ENCODE measurements around the gene OGDH. TPM values are rescaled to one million over a fixed set of nuclear protein-coding genes. Genes with fewer than 3 reads are reported as not detected.
A peak's percentile ranks its signal among the peaks of the same experiment; 100 is the strongest.
"Not testable (repeated sequence)": the region's sequence is repeated elsewhere in the genome, so short reads cannot be mapped to it uniquely, and the experiment has no call there.

OGDH gene
- total and polyA plus RNA-seq, 9 donors, result 42.9 to 69.3 (median 59.8) TPM

DNA sequence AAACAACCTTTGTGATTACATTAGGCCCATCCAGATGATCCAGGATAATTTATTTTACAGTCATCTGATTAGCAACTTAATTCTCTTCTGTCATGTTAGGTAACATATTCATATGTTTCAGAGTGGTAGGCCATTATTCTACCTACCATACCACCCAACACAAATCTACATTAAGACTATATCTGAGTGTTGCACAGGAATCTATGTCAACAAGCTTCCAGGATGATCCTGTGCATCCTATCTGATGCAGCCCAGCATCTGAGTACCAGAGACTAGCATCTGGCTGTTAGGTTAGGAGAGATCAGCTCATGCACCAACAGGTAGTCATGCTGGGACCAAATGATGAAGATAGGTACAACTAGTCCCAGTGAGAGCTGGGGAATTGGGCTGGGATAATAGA lies 31.4 kb upstream of the OGDH start:
- Histone ChIP-seq H3K9me3 (replicated peaks; ENCODE audit: control insufficient read depth, low read depth, low read length) (no peaks in the 10 kb centered on the region), H3K27ac (ENCODE audit: low read length) (no peak overlapping the region), H3K4me1 (ENCODE audit: control insufficient read depth, insufficient read depth, low read length) (peaks cover 20% of the 10 kb centered on the region), H3K36me3 (ENCODE audit: control insufficient read depth, insufficient read depth, low read length) (peaks cover 64% of the 10 kb centered on the region), H3K27me3 (ENCODE audit: control insufficient read depth, insufficient read depth, low read length) (no peaks in the 10 kb centered on the region), H3K4me3 (ENCODE audit: low read length) (no peak overlapping the region)
- no peak for DNase-seq

DNA sequence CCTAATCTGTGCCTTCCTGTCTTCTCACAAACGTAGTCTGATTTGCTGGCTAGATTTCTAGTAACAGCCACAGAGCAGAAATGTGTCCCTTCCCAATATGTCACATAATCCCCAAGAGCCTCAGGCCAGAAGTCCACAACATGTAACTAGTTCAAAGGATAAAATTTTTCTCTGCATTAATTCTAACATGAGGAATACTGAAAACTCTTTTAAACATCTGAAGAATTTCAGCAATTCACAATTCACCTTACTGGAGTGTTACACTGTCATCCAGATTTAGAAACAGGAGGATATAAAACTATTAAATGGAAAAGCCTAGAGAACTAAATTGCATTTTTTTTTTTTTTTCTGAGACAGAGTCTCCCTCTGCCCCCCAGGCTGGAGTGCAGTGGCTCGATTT lies 30.2 kb upstream of the OGDH start:
- Histone ChIP-seq H3K27ac (ENCODE audit: low read length) (no peak overlapping the region), H3K4me1 (ENCODE audit: control insufficient read depth, insufficient read depth, low read length) (peaks cover 30% of the 10 kb centered on the region), H3K4me3 (ENCODE audit: low read length) (no peak overlapping the region), H3K9me3 (replicated peaks; ENCODE audit: control insufficient read depth, low read depth, low read length) (no peaks in the 10 kb centered on the region), H3K36me3 (ENCODE audit: control insufficient read depth, insufficient read depth, low read length) (peaks cover 59% of the 10 kb centered on the region), H3K27me3 (ENCODE audit: control insufficient read depth, insufficient read depth, low read length) (no peaks in the 10 kb centered on the region)
- no peak for DNase-seq
- no CpG with 5 or more reads among the region's 2 CpGs for WGBS (ENCODE audit: insufficient coverage)

DNA sequence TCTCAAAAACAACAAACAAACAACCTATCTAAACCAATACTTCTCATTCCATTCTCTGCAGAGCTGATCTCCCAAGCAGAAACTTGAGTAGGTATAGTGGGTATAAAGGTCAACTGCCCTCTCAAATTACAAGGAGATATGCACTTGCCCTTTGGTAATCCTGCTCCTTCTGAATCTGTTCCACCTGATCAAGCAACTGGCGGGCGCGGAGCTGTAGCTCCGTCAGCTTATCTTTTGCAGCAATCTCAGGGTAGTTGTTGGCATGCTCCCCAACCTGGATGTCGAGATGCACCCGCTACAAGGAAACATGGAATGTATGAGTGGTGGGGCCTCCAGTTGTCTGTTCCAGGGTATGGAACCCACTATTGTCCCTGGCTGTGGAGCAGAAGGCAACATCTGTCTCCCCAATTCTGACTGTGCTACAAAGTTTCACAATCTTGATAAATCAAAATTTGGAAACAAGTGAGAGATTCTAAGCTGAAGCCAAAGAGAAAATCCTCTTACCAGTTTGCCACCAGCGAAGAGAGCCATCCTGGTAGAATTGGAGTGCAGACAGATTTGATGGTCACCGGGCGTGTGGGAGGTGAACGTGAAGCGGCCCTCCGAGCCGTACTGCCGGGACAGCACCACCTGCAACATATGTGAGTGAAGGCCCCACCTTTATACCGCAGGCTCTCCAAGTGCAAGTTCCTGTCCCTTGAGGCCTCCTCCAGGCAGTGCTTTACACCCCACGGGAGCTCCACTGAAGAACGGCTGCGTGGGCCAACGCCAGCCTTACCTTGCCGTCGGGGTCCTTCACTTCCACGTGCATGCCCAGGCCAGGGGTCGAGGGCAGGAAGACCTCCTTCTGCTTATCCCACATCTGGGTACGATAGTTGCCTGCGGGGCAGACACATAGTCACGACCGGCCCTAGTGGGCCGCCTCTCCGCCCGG lies 25.2 kb upstream of the OGDH start:
- H3K9me3 ChIP-seq (replicated peaks; ENCODE audit: control insufficient read depth, low read depth, low read length), result no peaks in the 10 kb centered on the region
- peaks cover 32% of the 10 kb centered on the region for H3K36me3 ChIP-seq (ENCODE audit: control insufficient read depth, insufficient read depth, low read length)
- H3K4me1 ChIP-seq (ENCODE audit: control insufficient read depth, insufficient read depth, low read length), result peaks cover 19% of the 10 kb centered on the region
- peak overlapping the region; percentile 89 for H3K27ac ChIP-seq (ENCODE audit: low read length)
- peak overlapping the region; percentile 95 for H3K4me3 ChIP-seq (ENCODE audit: low read length)
- H3K27me3 ChIP-seq (ENCODE audit: control insufficient read depth, insufficient read depth, low read length), result no peaks in the 10 kb centered on the region
- WGBS (ENCODE audit: insufficient coverage), result 14% methylated on average over 27 of the region's 30 CpGs
- peak; percentile 38 for DNase-seq

DNA sequence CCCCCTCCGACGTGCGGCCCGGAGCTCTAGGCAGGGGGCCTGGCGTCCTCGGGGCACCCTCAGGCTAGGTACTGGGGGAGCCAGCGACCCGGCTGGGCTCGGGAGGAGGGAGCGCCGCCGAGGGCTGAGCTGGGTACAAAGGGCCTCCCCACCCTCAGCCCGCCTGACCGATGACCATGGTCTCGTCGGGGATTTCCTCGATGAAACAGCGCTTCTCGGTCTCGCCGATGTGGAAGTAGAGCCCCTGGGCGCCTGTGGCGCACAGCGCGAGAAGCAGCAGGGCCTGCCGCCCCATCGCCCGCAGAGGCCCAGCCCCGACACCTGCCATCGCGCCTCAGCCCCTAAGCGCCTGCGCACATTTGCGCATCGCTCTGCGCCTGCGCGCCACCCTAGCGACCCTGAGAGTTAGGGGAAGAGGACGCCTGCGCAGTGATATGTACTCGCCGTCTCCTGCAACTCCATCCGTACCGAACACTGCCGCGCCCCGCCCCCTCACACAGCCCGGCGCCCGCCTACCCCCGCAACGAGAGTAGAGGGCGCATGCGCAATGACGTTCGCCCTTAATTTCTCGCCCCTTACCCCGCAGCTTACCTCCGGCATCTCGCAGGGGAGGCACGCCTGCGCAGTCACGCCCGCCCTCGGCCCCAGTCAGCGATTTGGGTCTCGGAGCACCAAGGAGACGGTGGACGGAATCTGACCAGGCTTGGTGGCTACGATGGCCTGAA lies 24.4 kb upstream of the OGDH start, which contains the start of gene TMED4:
TSS of gene TMED4 (minus strand) at position 353 of the 725 bp plus-strand sequence. CDS start at position 328, 25 bp downstream.
- peak within 1 kb of the TSS; percentile 95 for H3K4me3 ChIP-seq (ENCODE audit: low read length)
- peaks cover 28% of the 10 kb centered on the region for H3K36me3 ChIP-seq (ENCODE audit: control insufficient read depth, insufficient read depth, low read length)
- H3K27me3 ChIP-seq (ENCODE audit: control insufficient read depth, insufficient read depth, low read length), result no peaks in the 10 kb centered on the region
- under 1% methylated on average over 58 of the region's 71 CpGs for WGBS (ENCODE audit: insufficient coverage)
- peaks cover 19% of the 10 kb centered on the region for H3K4me1 ChIP-seq (ENCODE audit: control insufficient read depth, insufficient read depth, low read length)
- peak within 1 kb of the TSS; percentile 100 for H3K27ac ChIP-seq (ENCODE audit: low read length)
- peak; percentile 99 for DNase-seq
- H3K9me3 ChIP-seq (replicated peaks; ENCODE audit: control insufficient read depth, low read depth, low read length), result no peaks in the 10 kb centered on the region

DNA sequence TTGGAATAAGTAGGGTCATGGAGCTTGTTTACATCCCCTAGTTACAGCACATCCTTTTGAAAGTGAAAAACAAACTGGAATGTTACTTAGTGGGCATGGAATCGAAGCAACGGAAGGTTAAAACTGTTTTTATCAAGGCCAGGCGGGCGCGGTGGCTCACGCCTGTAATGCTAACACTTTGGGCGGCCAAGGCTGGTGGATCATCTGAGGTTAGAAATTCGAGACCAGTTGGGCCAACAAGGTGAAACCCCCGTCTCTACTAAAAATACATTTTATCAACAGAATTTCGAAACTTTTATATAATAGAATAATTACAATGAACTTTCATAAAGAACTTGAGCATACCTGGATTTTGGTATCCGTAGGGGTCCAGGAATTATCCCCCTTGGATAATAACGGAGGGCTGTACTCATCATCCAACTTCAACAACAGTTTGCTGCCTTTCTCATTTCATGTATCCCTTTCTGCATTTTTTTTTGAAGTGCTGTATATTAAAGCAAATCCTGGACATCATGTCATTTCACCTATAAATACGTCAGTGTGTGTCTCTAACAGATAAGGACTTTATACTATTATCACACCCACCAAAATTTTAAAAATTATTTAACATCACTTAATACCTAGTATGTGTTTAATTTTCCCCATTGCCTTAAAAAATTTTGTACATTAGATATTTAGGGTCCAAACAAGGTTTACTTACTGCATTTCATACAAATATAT lies 23.1 kb upstream of the OGDH start:
- Histone ChIP-seq H3K4me1 (ENCODE audit: control insufficient read depth, insufficient read depth, low read length) (peaks cover 19% of the 10 kb centered on the region), H3K4me3 (ENCODE audit: low read length) (peak overlapping the region; percentile 95), H3K27ac (ENCODE audit: low read length) (peak overlapping the region; percentile 100), H3K9me3 (replicated peaks; ENCODE audit: control insufficient read depth, low read depth, low read length) (no peaks in the 10 kb centered on the region), H3K27me3 (ENCODE audit: control insufficient read depth, insufficient read depth, low read length) (no peaks in the 10 kb centered on the region), H3K36me3 (ENCODE audit: control insufficient read depth, insufficient read depth, low read length) (peaks cover 22% of the 10 kb centered on the region)
- 87% methylated on average over 8 of the region's 13 CpGs for WGBS (ENCODE audit: insufficient coverage)
- DNase-seq, result no peak

DNA sequence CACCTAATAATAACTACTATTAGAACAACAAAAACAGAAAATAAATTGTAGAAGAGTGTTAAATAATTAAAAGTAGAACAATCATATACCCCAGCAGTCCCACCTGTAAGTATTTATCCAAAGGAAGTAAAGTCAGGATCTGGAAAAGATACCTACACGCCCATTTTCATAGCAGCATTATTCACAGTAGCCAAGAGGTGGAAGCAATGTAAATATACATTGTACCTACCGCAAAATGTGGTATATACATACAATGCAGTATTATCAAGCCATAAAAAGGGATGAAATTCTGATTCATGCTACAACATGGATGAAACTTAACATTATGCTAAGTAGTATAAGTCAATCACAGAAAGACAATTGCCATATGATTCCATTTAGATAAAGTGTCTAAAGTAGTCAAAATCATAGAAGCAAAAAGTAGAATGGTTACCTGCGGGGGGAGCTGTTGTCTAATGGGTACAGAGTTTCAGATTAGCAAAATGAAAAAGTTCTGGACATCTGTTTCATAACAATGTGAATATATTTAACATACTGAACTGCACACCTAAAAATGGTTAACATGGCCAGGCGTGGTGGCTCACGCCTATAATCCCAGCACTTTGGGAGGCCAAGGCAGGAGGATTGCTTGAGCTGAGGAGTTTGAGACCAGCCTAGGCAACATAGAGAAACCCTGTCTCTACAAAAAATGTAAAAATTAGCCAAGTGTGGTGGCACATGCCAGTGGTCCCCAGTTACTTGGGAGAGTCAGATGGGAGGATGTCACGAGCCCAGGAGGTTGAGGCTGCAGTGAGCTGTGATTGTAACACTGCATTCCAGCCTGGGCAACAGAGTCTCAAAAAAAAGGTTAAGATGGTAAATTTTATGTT lies 18.4 kb upstream of the OGDH start:
- no peak overlapping the region for H3K4me3 ChIP-seq (ENCODE audit: low read length)
- WGBS (ENCODE audit: insufficient coverage), result 0% methylated on average over 1 of the region's 6 CpGs
- peak; percentile 75 for DNase-seq
- H3K36me3 ChIP-seq (ENCODE audit: control insufficient read depth, insufficient read depth, low read length), result no peaks in the 10 kb centered on the region
- H3K27ac ChIP-seq (ENCODE audit: low read length), result no peak overlapping the region
- no peaks in the 10 kb centered on the region for H3K9me3 ChIP-seq (replicated peaks; ENCODE audit: control insufficient read depth, low read depth, low read length)
- H3K4me1 ChIP-seq (ENCODE audit: control insufficient read depth, insufficient read depth, low read length), result no peaks in the 10 kb centered on the region
- H3K27me3 ChIP-seq (ENCODE audit: control insufficient read depth, insufficient read depth, low read length), result no peaks in the 10 kb centered on the region

DNA sequence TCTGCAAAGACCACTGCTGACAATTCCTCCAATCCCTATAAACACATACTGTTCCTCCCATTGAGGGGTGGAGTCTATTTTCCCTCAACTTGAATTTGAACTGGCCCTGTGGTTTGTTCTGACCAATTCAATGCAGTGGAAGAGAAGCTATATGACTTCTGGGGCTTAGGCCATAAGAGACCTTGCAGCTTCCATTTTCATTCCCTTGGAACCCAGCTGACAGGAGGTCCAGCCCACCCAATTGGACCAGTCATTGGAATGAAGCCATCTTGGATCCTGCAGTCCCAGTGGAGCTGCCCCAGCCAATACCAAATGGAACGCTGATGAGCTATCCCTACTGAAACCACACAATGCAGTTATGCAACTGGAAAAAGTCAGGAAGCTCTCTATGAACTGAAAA lies 15.5 kb upstream of the OGDH start:
- Histone ChIP-seq H3K36me3 (ENCODE audit: control insufficient read depth, insufficient read depth, low read length) (no peaks in the 10 kb centered on the region), H3K4me1 (ENCODE audit: control insufficient read depth, insufficient read depth, low read length) (no peaks in the 10 kb centered on the region), H3K9me3 (replicated peaks; ENCODE audit: control insufficient read depth, low read depth, low read length) (no peaks in the 10 kb centered on the region), H3K4me3 (ENCODE audit: low read length) (no peak overlapping the region), H3K27ac (ENCODE audit: low read length) (no peak overlapping the region), H3K27me3 (ENCODE audit: control insufficient read depth, insufficient read depth, low read length) (no peaks in the 10 kb centered on the region)
- DNase-seq, result no peak
- WGBS (ENCODE audit: insufficient coverage), result 67% methylated on average over 1 of the region's 1 CpG

DNA sequence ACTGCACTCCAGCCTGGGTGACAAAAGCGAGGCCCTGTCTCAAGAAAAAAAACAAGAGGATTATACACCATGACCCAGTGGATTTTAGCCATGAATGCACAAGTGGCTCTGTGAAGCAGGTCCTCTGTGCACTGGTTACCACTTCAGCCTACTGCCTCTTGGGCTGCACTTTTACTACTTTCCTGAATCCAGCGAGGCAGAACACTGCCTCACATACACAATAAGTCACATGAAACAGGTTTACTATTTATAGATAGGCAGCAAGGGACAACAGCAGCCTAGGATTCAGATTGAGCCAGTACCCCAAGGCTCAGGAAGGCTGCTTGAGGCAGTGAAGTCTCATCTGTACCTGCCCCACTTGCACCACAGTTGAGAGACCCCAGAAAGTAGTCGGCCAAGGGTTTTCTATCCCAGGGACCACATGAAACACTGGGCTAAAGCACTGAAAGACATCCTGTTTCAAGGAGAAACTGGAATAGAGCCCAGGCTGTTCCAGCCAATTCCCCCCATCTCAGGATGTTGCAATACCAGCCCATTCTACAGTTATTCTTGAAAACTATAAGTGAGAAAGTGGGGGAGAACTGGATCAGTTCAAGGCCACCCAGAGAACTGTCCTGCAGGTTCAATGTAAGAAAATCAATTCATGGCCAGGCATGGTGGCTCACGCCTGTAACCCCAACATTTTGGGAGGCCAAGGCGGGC lies 10.3 kb upstream of the OGDH start:
- no peak for DNase-seq
- no peaks in the 10 kb centered on the region for H3K36me3 ChIP-seq (ENCODE audit: control insufficient read depth, insufficient read depth, low read length)
- no peak overlapping the region for H3K27ac ChIP-seq (ENCODE audit: low read length)
- WGBS (ENCODE audit: insufficient coverage), result 57% methylated on average over 4 of the region's 5 CpGs
- H3K4me1 ChIP-seq (ENCODE audit: control insufficient read depth, insufficient read depth, low read length), result no peaks in the 10 kb centered on the region
- H3K4me3 ChIP-seq (ENCODE audit: low read length), result no peak overlapping the region
- H3K9me3 ChIP-seq (replicated peaks; ENCODE audit: control insufficient read depth, low read depth, low read length), result no peaks in the 10 kb centered on the region
- H3K27me3 ChIP-seq (ENCODE audit: control insufficient read depth, insufficient read depth, low read length), result peaks cover 3% of the 10 kb centered on the region

DNA sequence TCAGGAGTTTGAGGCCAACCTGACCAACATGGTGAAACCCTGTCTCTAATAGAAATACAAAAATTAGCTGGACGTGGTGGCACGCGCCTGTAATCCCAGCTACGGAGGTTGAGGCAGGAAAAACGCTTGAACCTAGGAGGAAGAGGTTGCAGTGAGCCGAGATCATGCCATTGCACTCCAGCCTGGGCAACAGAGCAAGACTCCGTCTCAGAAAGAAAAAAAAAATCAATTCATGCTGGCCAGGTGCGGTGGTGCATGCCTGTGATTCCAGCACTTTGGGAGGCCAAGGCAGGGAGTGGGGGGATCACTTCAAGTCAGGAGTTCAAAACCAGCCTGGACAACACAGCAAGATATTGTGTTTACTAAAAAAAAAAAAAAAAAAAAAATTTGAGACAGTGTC lies 9.2 kb upstream of the OGDH start:
- not testable (repeated sequence) for H3K4me3 ChIP-seq (ENCODE audit: low read length); H3K9me3 ChIP-seq (replicated peaks; ENCODE audit: control insufficient read depth, low read depth, low read length); H3K27ac ChIP-seq (ENCODE audit: low read length); H3K27me3 ChIP-seq (ENCODE audit: control insufficient read depth, insufficient read depth, low read length); DNase-seq; H3K4me1 ChIP-seq (ENCODE audit: control insufficient read depth, insufficient read depth, low read length); H3K36me3 ChIP-seq (ENCODE audit: control insufficient read depth, insufficient read depth, low read length)
- WGBS (ENCODE audit: insufficient coverage), result 87% methylated on average over 8 of the region's 8 CpGs
